H1 (cell line): ENCODE results near the gene RIPK4. TPM values are rescaled to one million over a fixed set of nuclear protein-coding genes. Genes with fewer than 3 reads are reported as not detected.

Experiments used
- JUND ChIP-seq: IDR thresholded peaks from 2 replicates; pipeline ENCODE4 v1.6.1; 2011; ENCODE audit warnings: mild to moderate bottlenecking, improper control_type of control experiment, low read length
- PHF8 ChIP-seq: fragments of 200-600 bp; sonication (generic); conservative IDR thresholded peaks from 2 replicates; pipeline ENCODE4 v1.7.1; 2012; ENCODE audit warnings: low read depth, mild to moderate bottlenecking, inconsistent platforms, low read length, moderate library complexity
- RBBP5 ChIP-seq: IDR thresholded peaks from 2 replicates; pipeline ENCODE4 v1.7.1; 2012; ENCODE audit warnings: low read depth, mild to moderate bottlenecking, inconsistent platforms, low read length, moderate library complexity, borderline replicate concordance
- RNF2 ChIP-seq: fragments of 200-900, 300-1000 bp; sonication (generic); IDR thresholded peaks from 2 replicates; pipeline ENCODE4 v1.7.1; 2016; ENCODE audit warnings: borderline replicate concordance, low read depth, mild to moderate bottlenecking, antibody characterized with exemption, low read length; ENCODE audit not compliant: poor library complexity, severe bottlenecking; ENCODE audit errors: missing control alignments
- SP2 ChIP-seq: IDR thresholded peaks from 2 replicates; pipeline ENCODE4 v1.6.1; 2012; ENCODE audit warnings: mild to moderate bottlenecking, low read length, inconsistent platforms
- TAF7 ChIP-seq: optimal IDR thresholded peaks from 2 replicates; pipeline ENCODE3; 2011; ENCODE audit warnings: low read depth, mild to moderate bottlenecking, inconsistent platforms, low read length, moderate library complexity, borderline replicate concordance
- YY1 ChIP-seq: IDR thresholded peaks from 2 replicates; pipeline ENCODE4 v1.6.1; 2011; ENCODE audit warnings: low read depth, mild to moderate bottlenecking, low read length
- polyA plus RNA-seq, 7 experiments: library from polyadenylated mRNA; depleted of rRNA in 3 of 7; stranded (reverse) in 5 of 7; unstranded in 2 of 7; fragments of >200 nt in 5 of 7; fragments of 200-250 nt in 2 of 7; gene quantifications; 1 replicate in 5 of 7; 2 replicates in 1 of 7; 4 replicates in 1 of 7; pipeline versions ENCODE4 v1.2.1 to v1.2.3, GENCODE V29; 2011 to 2013; ENCODE audit warnings: missing spikeins in 2 of 7, mixed read lengths in 2 of 7
- total RNA-seq: library from RNA; stranded (reverse); fragmentation: NEBNext Ultra II Directional; extraction: Animal tissue kit (Norgen Biotek cat#: 25700); gene quantifications from 2 replicates; pipeline ENCODE4 v1.2.1, GENCODE V29; 2021
- TF ChIP-seq, protein P1 (sequence below): fragments of 300-600 bp; sonication (generic); IDR thresholded peaks from 2 replicates; pipeline ENCODE4 v1.7.1; 2012; ENCODE audit warnings: low read length, moderate library complexity, mild to moderate bottlenecking, inconsistent platforms; ENCODE audit not compliant: insufficient replicate concordance

Gene RIPK4
- total and polyA plus RNA-seq, 2 of the 8 experiments (the other 6 are each of a cell fraction or from before 2014, with no cell fraction given) = 2.7 to 5.6 TPM

DNA sequence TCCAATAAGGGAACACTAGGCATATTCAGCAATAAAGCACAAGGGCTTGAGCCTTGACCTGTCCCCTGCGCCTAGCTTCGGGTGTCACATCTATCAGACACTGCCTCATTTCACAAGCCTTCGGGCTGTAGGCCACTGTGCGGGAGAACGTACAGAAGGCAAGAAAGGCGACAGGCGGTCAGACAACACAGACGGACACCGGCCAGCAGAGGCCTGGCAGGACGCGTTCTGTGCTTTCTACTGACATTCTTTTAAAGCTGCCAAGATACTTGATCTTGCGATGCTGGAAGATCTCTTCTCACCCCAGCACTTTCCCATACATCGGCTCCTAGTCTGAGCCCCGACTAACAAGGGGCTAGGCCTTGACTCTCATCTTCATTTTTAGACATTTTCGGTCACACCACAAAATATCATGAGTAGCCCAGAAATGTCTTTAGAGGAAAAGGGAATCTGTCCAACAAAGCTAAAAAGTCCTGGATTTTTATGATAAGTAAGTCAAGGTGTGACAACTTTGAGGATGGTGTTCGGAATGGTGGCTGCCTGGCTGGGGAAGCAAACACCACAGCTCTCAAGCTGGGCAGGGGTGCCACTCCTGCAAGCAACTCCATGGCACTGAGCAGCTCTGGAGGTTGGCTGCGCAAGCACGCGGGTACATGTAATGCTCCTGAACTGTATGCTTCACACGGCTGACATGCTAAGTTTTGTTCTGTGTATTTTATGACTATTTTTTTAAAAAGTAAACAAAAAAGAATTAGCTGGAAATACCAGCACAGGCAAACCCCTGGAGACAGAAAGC is 18.7 kb downstream of the RIPK4 start (continued):
- TF ChIP-seq RBBP5 (no peak), YY1 (no peak), JUND (no peak), RNF2 (no peak), SP2 (no peak), TAF7 (no peak), PHF8 (no peak)
- TF ChIP-seq, protein P1, sequence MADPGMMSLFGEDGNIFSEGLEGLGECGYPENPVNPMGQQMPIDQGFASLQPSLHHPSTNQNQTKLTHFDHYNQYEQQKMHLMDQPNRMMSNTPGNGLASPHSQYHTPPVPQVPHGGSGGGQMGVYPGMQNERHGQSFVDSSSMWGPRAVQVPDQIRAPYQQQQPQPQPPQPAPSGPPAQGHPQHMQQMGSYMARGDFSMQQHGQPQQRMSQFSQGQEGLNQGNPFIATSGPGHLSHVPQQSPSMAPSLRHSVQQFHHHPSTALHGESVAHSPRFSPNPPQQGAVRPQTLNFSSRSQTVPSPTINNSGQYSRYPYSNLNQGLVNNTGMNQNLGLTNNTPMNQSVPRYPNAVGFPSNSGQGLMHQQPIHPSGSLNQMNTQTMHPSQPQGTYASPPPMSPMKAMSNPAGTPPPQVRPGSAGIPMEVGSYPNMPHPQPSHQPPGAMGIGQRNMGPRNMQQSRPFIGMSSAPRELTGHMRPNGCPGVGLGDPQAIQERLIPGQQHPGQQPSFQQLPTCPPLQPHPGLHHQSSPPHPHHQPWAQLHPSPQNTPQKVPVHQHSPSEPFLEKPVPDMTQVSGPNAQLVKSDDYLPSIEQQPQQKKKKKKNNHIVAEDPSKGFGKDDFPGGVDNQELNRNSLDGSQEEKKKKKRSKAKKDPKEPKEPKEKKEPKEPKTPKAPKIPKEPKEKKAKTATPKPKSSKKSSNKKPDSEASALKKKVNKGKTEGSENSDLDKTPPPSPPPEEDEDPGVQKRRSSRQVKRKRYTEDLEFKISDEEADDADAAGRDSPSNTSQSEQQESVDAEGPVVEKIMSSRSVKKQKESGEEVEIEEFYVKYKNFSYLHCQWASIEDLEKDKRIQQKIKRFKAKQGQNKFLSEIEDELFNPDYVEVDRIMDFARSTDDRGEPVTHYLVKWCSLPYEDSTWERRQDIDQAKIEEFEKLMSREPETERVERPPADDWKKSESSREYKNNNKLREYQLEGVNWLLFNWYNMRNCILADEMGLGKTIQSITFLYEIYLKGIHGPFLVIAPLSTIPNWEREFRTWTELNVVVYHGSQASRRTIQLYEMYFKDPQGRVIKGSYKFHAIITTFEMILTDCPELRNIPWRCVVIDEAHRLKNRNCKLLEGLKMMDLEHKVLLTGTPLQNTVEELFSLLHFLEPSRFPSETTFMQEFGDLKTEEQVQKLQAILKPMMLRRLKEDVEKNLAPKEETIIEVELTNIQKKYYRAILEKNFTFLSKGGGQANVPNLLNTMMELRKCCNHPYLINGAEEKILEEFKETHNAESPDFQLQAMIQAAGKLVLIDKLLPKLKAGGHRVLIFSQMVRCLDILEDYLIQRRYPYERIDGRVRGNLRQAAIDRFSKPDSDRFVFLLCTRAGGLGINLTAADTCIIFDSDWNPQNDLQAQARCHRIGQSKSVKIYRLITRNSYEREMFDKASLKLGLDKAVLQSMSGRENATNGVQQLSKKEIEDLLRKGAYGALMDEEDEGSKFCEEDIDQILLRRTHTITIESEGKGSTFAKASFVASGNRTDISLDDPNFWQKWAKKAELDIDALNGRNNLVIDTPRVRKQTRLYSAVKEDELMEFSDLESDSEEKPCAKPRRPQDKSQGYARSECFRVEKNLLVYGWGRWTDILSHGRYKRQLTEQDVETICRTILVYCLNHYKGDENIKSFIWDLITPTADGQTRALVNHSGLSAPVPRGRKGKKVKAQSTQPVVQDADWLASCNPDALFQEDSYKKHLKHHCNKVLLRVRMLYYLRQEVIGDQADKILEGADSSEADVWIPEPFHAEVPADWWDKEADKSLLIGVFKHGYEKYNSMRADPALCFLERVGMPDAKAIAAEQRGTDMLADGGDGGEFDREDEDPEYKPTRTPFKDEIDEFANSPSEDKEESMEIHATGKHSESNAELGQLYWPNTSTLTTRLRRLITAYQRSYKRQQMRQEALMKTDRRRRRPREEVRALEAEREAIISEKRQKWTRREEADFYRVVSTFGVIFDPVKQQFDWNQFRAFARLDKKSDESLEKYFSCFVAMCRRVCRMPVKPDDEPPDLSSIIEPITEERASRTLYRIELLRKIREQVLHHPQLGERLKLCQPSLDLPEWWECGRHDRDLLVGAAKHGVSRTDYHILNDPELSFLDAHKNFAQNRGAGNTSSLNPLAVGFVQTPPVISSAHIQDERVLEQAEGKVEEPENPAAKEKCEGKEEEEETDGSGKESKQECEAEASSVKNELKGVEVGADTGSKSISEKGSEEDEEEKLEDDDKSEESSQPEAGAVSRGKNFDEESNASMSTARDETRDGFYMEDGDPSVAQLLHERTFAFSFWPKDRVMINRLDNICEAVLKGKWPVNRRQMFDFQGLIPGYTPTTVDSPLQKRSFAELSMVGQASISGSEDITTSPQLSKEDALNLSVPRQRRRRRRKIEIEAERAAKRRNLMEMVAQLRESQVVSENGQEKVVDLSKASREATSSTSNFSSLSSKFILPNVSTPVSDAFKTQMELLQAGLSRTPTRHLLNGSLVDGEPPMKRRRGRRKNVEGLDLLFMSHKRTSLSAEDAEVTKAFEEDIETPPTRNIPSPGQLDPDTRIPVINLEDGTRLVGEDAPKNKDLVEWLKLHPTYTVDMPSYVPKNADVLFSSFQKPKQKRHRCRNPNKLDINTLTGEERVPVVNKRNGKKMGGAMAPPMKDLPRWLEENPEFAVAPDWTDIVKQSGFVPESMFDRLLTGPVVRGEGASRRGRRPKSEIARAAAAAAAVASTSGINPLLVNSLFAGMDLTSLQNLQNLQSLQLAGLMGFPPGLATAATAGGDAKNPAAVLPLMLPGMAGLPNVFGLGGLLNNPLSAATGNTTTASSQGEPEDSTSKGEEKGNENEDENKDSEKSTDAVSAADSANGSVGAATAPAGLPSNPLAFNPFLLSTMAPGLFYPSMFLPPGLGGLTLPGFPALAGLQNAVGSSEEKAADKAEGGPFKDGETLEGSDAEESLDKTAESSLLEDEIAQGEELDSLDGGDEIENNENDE = no peak
